Loucy (cell line): ENCODE data around the gene ANGPT4.

ENCODE experiments used
- H2AFZ ChIP-seq: fragments of 200-600 bp; sonication (generic); 2 replicates; pipeline ENCODE4 v1.6.0; 2016; ENCODE audit warnings: antibody characterized with exemption, mild to moderate bottlenecking, low read length, moderate library complexity
- H3F3A ChIP-seq: fragments of 200-600 bp; 2 replicates; pipeline ENCODE4 v1.6.0; 2016; ENCODE audit warnings: antibody characterized with exemption, low read depth, mild to moderate bottlenecking
- H3K27me3 ChIP-seq: fragments of 200-600 bp; sonication (generic); 2 replicates; pipeline ENCODE4 v1.6.1; 2014; ENCODE audit warnings: low read length, mild to moderate bottlenecking; ENCODE audit not compliant: insufficient read depth, poor library complexity, severe bottlenecking
- H3K36me3 ChIP-seq: fragments of 200-600 bp; sonication (generic); 2 replicates; pipeline ENCODE4 v1.6.1; 2016; ENCODE audit warnings: low read length; ENCODE audit not compliant: insufficient read depth
- H3K4me1 ChIP-seq: fragments of 200-600 bp; sonication (generic); 2 replicates; pipeline ENCODE4 v1.5.1; 2014; ENCODE audit warnings: low read length, mild to moderate bottlenecking; ENCODE audit not compliant: insufficient read depth, poor library complexity, severe bottlenecking
- H3K4me2 ChIP-seq: fragments of 200-600 bp; sonication (generic); 2 replicates; pipeline ENCODE4 v1.6.0; 2014; ENCODE audit warnings: antibody characterized with exemption, low read length, low read depth, mild to moderate bottlenecking; ENCODE audit not compliant: poor library complexity, severe bottlenecking
- H3K4me3 ChIP-seq: fragments of 200-600 bp; sonication (generic); 2 replicates; pipeline ENCODE4 v1.5.1; 2014; ENCODE audit warnings: low read length, mild to moderate bottlenecking, mixed read lengths; ENCODE audit not compliant: poor library complexity, severe bottlenecking
- H3K79me2 ChIP-seq: fragments of 200-600 bp; sonication (generic); 2 replicates; pipeline ENCODE4 v1.6.1; 2014; ENCODE audit warnings: low read length; ENCODE audit not compliant: insufficient read depth
- H3K9ac ChIP-seq: fragments of 200-600 bp; sonication (generic); 2 replicates; pipeline ENCODE4 v1.6.0; 2014; ENCODE audit warnings: mild to moderate bottlenecking, low read depth, low read length, moderate library complexity; ENCODE audit not compliant: poor library complexity, severe bottlenecking
- H3K9me2 ChIP-seq: fragments of 200-600 bp; sonication (generic); replicated peaks from 2 replicates; pipeline ENCODE4 v1.6.1; 2016; ENCODE audit warnings: low read depth, low read length, mixed read lengths
- H3K9me3 ChIP-seq: fragments of 200-600 bp; sonication (generic); 2 replicates; pipeline ENCODE4 v1.6.1; 2014; ENCODE audit warnings: mild to moderate bottlenecking, antibody characterized with exemption, low read length, low read depth; ENCODE audit not compliant: insufficient read depth
- H4K20me1 ChIP-seq: fragments of 200-600 bp; sonication (generic); 2 replicates; pipeline ENCODE4 v1.6.0; 2014; ENCODE audit warnings: antibody characterized with exemption, low read length, mild to moderate bottlenecking; ENCODE audit not compliant: insufficient read depth, poor library complexity, severe bottlenecking
- EZH2phosphoT487 ChIP-seq: fragments of 200-600 bp; IDR thresholded peaks from 2 replicates; pipeline ENCODE4 v1.6.1; 2018; ENCODE audit warnings: antibody characterized with exemption, mild to moderate bottlenecking, moderate library complexity, borderline replicate concordance
- TF ChIP-seq, protein P1 (sequence below): fragments of 200-600 bp; sonication (generic); conservative IDR thresholded peaks from 2 replicates; pipeline ENCODE4 v1.5.1; 2014; ENCODE audit warnings: mild to moderate bottlenecking, antibody characterized with exemption, low read length

The ANGPT4 gene

DNA sequence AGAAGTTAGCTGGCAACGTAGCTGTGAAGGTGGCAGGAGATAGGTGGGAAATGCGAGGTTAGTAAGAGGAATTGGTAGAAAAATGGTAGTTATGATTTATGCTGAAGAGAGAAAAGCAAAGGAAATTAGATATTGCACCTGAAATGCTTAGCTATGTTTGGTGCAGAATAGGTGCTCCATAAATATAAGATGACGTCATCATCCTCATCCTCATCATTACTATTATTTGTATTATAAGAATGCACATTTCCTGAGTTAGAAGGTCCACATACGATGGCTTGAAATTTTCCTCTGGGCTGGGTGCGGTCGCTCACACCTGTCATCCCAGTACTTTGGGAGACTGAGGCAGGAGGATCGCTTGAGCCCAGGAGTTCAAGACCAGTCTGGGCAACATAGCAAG lies 39.5 kb upstream of the ANGPT4 start:
- no peaks in the 10 kb centered on the region for H3K36me3 ChIP-seq
- peaks cover 3% of the 10 kb centered on the region for H3K4me1 ChIP-seq
- no peaks in the 10 kb centered on the region for H3K9me2 ChIP-seq
- H3K9ac ChIP-seq: no peak overlapping the region
- no peaks in the 10 kb centered on the region for H4K20me1 ChIP-seq
- no peak for TF ChIP-seq EZH2phosphoT487
- TF ChIP-seq, protein P1, sequence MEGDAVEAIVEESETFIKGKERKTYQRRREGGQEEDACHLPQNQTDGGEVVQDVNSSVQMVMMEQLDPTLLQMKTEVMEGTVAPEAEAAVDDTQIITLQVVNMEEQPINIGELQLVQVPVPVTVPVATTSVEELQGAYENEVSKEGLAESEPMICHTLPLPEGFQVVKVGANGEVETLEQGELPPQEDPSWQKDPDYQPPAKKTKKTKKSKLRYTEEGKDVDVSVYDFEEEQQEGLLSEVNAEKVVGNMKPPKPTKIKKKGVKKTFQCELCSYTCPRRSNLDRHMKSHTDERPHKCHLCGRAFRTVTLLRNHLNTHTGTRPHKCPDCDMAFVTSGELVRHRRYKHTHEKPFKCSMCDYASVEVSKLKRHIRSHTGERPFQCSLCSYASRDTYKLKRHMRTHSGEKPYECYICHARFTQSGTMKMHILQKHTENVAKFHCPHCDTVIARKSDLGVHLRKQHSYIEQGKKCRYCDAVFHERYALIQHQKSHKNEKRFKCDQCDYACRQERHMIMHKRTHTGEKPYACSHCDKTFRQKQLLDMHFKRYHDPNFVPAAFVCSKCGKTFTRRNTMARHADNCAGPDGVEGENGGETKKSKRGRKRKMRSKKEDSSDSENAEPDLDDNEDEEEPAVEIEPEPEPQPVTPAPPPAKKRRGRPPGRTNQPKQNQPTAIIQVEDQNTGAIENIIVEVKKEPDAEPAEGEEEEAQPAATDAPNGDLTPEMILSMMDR: no peak
- H2AFZ ChIP-seq: no peak overlapping the region
- no peaks in the 10 kb centered on the region for H3K27me3 ChIP-seq
- H3K4me3 ChIP-seq: no peak overlapping the region
- H3K79me2 ChIP-seq: no peaks in the 10 kb centered on the region
- no peaks in the 10 kb centered on the region for H3K9me3 ChIP-seq
- no peaks in the 10 kb centered on the region for H3F3A ChIP-seq
- no peak overlapping the region for H3K4me2 ChIP-seq

DNA sequence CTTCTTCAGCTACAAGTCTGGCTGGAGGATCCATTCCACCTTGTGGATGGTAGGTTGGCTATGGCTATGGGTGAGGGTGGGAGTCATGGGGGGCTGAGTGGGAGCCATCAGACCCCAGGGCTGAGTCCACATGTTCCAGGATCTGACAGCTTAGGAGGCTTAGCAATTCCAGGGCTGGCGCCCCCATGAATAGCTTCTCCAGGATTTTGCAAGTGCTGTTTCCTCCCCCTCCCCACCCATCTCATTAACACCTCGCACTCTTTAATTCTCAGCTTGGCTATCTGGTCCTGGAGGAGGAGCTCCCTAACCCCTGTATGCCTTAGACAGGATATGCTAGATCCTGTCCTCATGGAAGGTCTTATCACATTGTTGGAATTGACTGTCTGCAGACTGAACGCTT lies 39.0 kb upstream of the ANGPT4 start:
- H3K9ac ChIP-seq: no peak overlapping the region
- no peak for TF ChIP-seq EZH2phosphoT487
- TF ChIP-seq, protein P1: no peak
- no peaks in the 10 kb centered on the region for H3K36me3 ChIP-seq
- peaks cover 3% of the 10 kb centered on the region for H3K4me1 ChIP-seq
- no peaks in the 10 kb centered on the region for H3K27me3 ChIP-seq
- H3K9me2 ChIP-seq: no peaks in the 10 kb centered on the region
- H3K79me2 ChIP-seq: no peaks in the 10 kb centered on the region
- no peaks in the 10 kb centered on the region for H3F3A ChIP-seq
- H4K20me1 ChIP-seq: no peaks in the 10 kb centered on the region
- no peak overlapping the region for H2AFZ ChIP-seq
- H3K9me3 ChIP-seq: no peaks in the 10 kb centered on the region
- H3K4me3 ChIP-seq: no peak overlapping the region
- no peak overlapping the region for H3K4me2 ChIP-seq

DNA sequence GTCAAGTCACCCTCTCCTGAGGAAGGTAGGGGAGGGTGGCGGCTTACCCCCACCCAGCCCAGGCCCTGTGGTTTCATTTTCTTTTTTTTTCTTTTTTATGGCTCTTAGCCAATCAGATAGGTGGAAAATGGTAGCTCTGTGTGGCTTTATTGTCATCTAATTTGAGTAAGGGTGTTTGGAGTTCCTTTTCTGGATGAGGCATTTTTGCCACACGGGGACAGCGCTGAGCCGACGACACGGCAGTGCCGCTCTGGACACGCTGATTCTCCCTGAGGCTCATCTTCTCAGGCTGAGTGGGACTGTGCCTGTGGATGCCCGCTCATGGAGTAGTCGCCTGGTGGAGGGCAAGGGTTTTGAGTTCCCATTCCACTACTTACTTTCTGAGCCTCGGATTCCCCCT lies 37.6 kb upstream of the ANGPT4 start:
- Histone ChIP-seq H2AFZ (no peak overlapping the region), H3K79me2 (no peaks in the 10 kb centered on the region), H3K4me3 (no peak overlapping the region), H3K36me3 (no peaks in the 10 kb centered on the region), H3K4me2 (no peak overlapping the region), H3K9me3 (no peaks in the 10 kb centered on the region), H3F3A (no peaks in the 10 kb centered on the region), H3K9ac (no peak overlapping the region), H3K4me1 (no peaks in the 10 kb centered on the region), H3K27me3 (no peaks in the 10 kb centered on the region), H4K20me1 (no peaks in the 10 kb centered on the region), H3K9me2 (no peaks in the 10 kb centered on the region)
- no peak for TF ChIP-seq EZH2phosphoT487
- TF ChIP-seq, protein P1: peak; percentile 50
